ENCODE data around the gene PITRM1.

The PITRM1 gene

DNA sequence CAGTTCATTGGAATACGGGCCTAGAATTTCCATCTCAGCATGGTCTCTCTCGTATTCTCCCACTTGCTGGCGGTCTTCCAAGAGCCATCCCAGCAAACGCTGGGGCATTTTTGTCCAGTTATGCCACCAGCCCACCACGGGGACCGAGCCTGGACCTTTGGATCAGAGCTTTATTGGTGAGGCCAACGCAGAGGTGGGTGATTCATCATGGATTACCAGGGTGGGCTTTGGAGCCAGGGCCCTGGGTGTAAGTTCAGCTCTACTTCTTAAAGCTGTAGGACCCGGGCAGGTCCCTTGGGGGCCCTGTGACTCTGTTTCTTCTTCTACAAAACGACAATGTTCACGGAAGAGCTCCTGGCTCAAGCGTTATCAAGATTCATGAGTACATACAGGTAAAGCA lies 22.7 kb upstream of the PITRM1 start:
- TF ChIP-seq TCF12 (IDR thresholded peaks at IDR 0.05; ENCODE audit: low read depth) (no peak), FOXM1 (IDR thresholded peaks at IDR 0.05; ENCODE audit: borderline replicate concordance, low read depth) (no peak), EGR1 (IDR thresholded peaks at IDR 0.05) (no peak), CREB1 (IDR thresholded peaks at IDR 0.05; ENCODE audit: low read depth) (no peak), TAF1 (IDR thresholded peaks at IDR 0.05; ENCODE audit: low read depth) (no peak)
- TF ChIP-seq, protein P1, sequence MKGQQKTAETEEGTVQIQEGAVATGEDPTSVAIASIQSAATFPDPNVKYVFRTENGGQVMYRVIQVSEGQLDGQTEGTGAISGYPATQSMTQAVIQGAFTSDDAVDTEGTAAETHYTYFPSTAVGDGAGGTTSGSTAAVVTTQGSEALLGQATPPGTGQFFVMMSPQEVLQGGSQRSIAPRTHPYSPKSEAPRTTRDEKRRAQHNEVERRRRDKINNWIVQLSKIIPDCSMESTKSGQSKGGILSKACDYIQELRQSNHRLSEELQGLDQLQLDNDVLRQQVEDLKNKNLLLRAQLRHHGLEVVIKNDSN (IDR thresholded peaks at IDR 0.05): no peak
- TF ChIP-seq, protein P2, sequence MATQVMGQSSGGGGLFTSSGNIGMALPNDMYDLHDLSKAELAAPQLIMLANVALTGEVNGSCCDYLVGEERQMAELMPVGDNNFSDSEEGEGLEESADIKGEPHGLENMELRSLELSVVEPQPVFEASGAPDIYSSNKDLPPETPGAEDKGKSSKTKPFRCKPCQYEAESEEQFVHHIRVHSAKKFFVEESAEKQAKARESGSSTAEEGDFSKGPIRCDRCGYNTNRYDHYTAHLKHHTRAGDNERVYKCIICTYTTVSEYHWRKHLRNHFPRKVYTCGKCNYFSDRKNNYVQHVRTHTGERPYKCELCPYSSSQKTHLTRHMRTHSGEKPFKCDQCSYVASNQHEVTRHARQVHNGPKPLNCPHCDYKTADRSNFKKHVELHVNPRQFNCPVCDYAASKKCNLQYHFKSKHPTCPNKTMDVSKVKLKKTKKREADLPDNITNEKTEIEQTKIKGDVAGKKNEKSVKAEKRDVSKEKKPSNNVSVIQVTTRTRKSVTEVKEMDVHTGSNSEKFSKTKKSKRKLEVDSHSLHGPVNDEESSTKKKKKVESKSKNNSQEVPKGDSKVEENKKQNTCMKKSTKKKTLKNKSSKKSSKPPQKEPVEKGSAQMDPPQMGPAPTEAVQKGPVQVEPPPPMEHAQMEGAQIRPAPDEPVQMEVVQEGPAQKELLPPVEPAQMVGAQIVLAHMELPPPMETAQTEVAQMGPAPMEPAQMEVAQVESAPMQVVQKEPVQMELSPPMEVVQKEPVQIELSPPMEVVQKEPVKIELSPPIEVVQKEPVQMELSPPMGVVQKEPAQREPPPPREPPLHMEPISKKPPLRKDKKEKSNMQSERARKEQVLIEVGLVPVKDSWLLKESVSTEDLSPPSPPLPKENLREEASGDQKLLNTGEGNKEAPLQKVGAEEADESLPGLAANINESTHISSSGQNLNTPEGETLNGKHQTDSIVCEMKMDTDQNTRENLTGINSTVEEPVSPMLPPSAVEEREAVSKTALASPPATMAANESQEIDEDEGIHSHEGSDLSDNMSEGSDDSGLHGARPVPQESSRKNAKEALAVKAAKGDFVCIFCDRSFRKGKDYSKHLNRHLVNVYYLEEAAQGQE (IDR thresholded peaks at IDR 0.05; ENCODE audit: low read depth): no peak

DNA sequence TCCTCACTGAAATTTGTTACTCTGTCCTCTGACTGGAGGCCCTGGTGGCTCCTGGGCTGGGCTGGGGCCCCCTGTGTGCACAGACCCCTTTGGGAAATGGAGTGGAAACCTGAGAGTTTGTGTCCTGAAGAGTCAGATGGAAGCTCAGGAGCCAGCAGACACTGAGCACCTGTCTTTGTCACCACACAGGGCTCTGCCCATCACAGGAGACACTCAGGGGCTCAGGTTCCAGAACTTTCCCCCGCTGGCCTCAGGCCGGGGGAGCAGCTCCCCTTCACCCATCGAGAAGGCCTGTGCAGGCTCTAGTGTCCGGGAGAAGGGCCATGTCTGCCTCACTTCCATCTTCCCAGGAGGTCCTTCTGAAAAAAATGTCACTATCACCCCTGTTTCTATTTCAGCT lies 22.3 kb upstream of the PITRM1 start:
- TF ChIP-seq RAD21 (IDR thresholded peaks at IDR 0.05; ENCODE audit: low read depth) (no peak), NFIC (IDR thresholded peaks at IDR 0.05) (no peak), CEBPB (IDR thresholded peaks at IDR 0.05) (no peak), FOXM1 (IDR thresholded peaks at IDR 0.05; ENCODE audit: borderline replicate concordance, low read depth) (no peak), TCF12 (IDR thresholded peaks at IDR 0.05; ENCODE audit: low read depth) (no peak), YY1 (IDR thresholded peaks at IDR 0.05; ENCODE audit: low read depth) (no peak), ZBTB7A (IDR thresholded peaks at IDR 0.05; ENCODE audit: low read depth) (no peak), TEAD4 (IDR thresholded peaks at IDR 0.05) (no peak), EP300 (IDR thresholded peaks at IDR 0.05; ENCODE audit: borderline replicate concordance) (no peak), CREB1 (IDR thresholded peaks at IDR 0.05; ENCODE audit: low read depth) (no peak), TAF1 (IDR thresholded peaks at IDR 0.05; ENCODE audit: low read depth) (no peak)
- TF ChIP-seq, protein P1 (IDR thresholded peaks at IDR 0.05): no peak
- TF ChIP-seq, protein P2 (IDR thresholded peaks at IDR 0.05; ENCODE audit: low read depth): no peak
- TF ChIP-seq, protein P3, sequence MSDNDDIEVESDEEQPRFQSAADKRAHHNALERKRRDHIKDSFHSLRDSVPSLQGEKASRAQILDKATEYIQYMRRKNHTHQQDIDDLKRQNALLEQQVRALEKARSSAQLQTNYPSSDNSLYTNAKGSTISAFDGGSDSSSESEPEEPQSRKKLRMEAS (IDR thresholded peaks at IDR 0.05): no peak

DNA sequence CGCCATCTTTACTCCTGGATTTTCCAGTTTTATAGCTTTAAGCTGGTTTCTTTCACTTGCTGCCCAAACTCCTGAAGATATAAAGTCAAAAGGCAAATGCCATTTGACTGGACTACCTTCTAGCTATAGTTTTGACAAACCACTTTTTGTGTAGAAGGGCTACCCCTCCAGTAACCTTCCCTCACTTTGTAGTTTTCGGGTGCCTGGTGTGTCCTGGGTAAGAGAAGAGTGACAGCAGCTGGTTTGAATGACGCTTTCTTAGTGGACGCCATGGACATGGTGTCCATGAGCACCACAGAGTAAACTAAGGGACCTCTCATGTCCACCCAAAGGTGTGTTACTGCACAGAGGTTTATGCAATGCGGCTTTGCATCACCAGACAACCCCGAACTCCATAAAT lies 21.2 kb upstream of the PITRM1 start:
- no peak for TF ChIP-seq CEBPB (IDR thresholded peaks at IDR 0.05)
- TF ChIP-seq EP300 (IDR thresholded peaks at IDR 0.05; ENCODE audit: borderline replicate concordance): no peak
- TF ChIP-seq, protein P2 (IDR thresholded peaks at IDR 0.05; ENCODE audit: low read depth): no peak
- TF ChIP-seq FOXM1 (IDR thresholded peaks at IDR 0.05; ENCODE audit: borderline replicate concordance, low read depth): no peak
- no peak for TF ChIP-seq RAD21 (IDR thresholded peaks at IDR 0.05; ENCODE audit: low read depth)
- no peak for TF ChIP-seq EGR1 (IDR thresholded peaks at IDR 0.05)
- TF ChIP-seq NFIC (IDR thresholded peaks at IDR 0.05): no peak
- TF ChIP-seq, protein P3 (IDR thresholded peaks at IDR 0.05): no peak
- TF ChIP-seq, protein P1 (IDR thresholded peaks at IDR 0.05): no peak
- TF ChIP-seq CREB1 (IDR thresholded peaks at IDR 0.05; ENCODE audit: low read depth): no peak
- no peak for TF ChIP-seq TCF12 (IDR thresholded peaks at IDR 0.05; ENCODE audit: low read depth)
- no peak for TF ChIP-seq TEAD4 (IDR thresholded peaks at IDR 0.05)
- TF ChIP-seq YY1 (IDR thresholded peaks at IDR 0.05; ENCODE audit: low read depth): no peak
- no peak for TF ChIP-seq TAF1 (IDR thresholded peaks at IDR 0.05; ENCODE audit: low read depth)
- no peak for TF ChIP-seq ZBTB7A (IDR thresholded peaks at IDR 0.05; ENCODE audit: low read depth)

DNA sequence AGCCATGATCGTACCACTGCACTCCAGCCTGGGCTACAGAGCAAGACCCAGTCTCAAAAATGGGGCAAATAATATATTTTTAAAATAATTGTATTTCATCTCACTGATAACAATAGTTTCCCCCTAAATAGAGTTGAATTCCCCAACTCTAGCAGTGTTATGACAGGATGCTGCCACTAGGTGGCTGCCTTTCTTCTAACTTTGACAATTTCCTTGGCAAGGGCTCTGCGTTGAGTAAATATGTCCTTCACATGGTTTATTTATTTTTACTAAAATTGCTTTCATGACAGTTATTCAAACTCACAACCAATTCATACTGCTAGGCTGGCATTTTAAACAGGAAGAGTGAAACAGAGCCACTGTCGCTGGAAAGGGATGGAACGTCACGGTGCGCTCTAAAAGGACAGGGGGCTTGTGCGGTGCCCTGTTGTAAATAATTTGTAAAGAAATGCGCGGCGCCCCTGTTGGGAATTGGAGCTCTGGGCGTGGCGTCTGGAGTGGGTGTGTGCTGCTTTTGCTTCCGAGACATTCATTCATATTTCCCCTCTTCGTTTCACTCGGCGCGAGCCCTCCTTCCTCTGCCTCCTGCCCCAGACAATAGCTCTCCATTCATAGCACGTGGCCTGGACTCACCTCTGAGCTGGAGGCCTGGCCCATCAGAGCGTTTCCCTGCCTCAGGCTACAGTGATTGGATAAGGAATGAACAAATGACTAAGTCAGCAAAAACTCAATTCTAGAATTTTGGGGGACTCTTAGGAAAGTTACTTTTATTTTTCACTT lies 20.5 kb upstream of the PITRM1 start:
- no peak for TF ChIP-seq EGR1 (IDR thresholded peaks at IDR 0.05)
- TF ChIP-seq, protein P3 (IDR thresholded peaks at IDR 0.05): peak; percentile 53; the same call in 1 of the 2 replicates
- no peak for TF ChIP-seq EP300 (IDR thresholded peaks at IDR 0.05; ENCODE audit: borderline replicate concordance)
- TF ChIP-seq ZBTB7A (IDR thresholded peaks at IDR 0.05; ENCODE audit: low read depth): no peak
- TF ChIP-seq CREB1 (IDR thresholded peaks at IDR 0.05; ENCODE audit: low read depth): no peak
- no peak for TF ChIP-seq TCF12 (IDR thresholded peaks at IDR 0.05; ENCODE audit: low read depth)
- peak; percentile 59 for TF ChIP-seq RAD21 (IDR thresholded peaks at IDR 0.05; ENCODE audit: low read depth)
- no peak for TF ChIP-seq FOXM1 (IDR thresholded peaks at IDR 0.05; ENCODE audit: borderline replicate concordance, low read depth)
- TF ChIP-seq NFIC (IDR thresholded peaks at IDR 0.05): peak; percentile 32; the same call in 1 of the 2 replicates
- TF ChIP-seq, protein P1 (IDR thresholded peaks at IDR 0.05): no peak
- TF ChIP-seq, protein P2 (IDR thresholded peaks at IDR 0.05; ENCODE audit: low read depth): no peak
- TF ChIP-seq YY1 (IDR thresholded peaks at IDR 0.05; ENCODE audit: low read depth): no peak
- no peak for TF ChIP-seq TEAD4 (IDR thresholded peaks at IDR 0.05)
- no peak for TF ChIP-seq TAF1 (IDR thresholded peaks at IDR 0.05; ENCODE audit: low read depth)
- TF ChIP-seq CEBPB (IDR thresholded peaks at IDR 0.05): peak; percentile 18; the same call in 1 of the 2 replicates

Data from Ishikawa (cell line).